WTC11 (cell line): ENCODE results near the gene LPCAT1. TPM values are rescaled to one million over a fixed set of nuclear protein-coding genes. Genes with fewer than 3 reads are reported as not detected.

ENCODE experiments used
- ATAC-seq: fragments of 200-7000 bp; cut with Tn5 transposase; 2 replicates; pipeline ENCODE4 v1.10.0; 2021; ENCODE audit warnings: mild to moderate bottlenecking, moderate library complexity
- CTCF ChIA-PET: fragments of 300-600 bp; sonication (Branson Sonifier 250); formaldehyde crosslinking; loops from one replicate; lab custom pipeline; 2021; ENCODE audit warnings: antibody characterized with exemption; lab: Charles Lee
- POLR2A ChIA-PET: fragments of 350-600 bp; sonication (Branson Sonifier 250); formaldehyde crosslinking; loops from one replicate; lab custom pipeline; 2021; ENCODE audit warnings: antibody characterized with exemption; lab: Charles Lee
- DNase-seq: peaks from one replicate; pipeline ENCODE4 v3.0.0; 2021; ENCODE audit warnings: low spot score
- H3K27ac Mint-ChIP-seq: 2 replicates; pipeline ENCODE4 v1.8.0; 2021; ENCODE audit warnings: mixed read lengths
- H3K27me3 Mint-ChIP-seq: 2 replicates; pipeline ENCODE4 v1.8.0; 2021; ENCODE audit warnings: low read depth, mild to moderate bottlenecking, moderate library complexity, mixed read lengths
- H3K36me3 Mint-ChIP-seq: 2 replicates; pipeline ENCODE4 v1.8.0; 2021; ENCODE audit warnings: mixed read lengths
- H3K4me1 Mint-ChIP-seq: 2 replicates; pipeline ENCODE4 v1.8.0; 2022; ENCODE audit warnings: mixed read lengths
- H3K4me3 Mint-ChIP-seq: 2 replicates; pipeline ENCODE4 v1.8.0; 2021; ENCODE audit warnings: mild to moderate bottlenecking, moderate library complexity, mixed read lengths
- H3K9me3 Mint-ChIP-seq: 2 replicates; pipeline ENCODE4 v1.8.0; 2021; ENCODE audit warnings: mixed read lengths
- AFF4 ChIP-seq: sonication (generic); formaldehyde crosslinking; IDR thresholded peaks from 2 replicates; pipeline ENCODE4 v1.8.1; 2023; ENCODE audit warnings: mild to moderate bottlenecking, missing genetic modification reagents, borderline replicate concordance
- ATF3 ChIP-seq: sonication (generic); formaldehyde crosslinking; conservative IDR thresholded peaks from 2 replicates; pipeline ENCODE4 v1.8.1; 2022; ENCODE audit warnings: mild to moderate bottlenecking, missing genetic modification reagents
- CBFB ChIP-seq: sonication (generic); formaldehyde crosslinking; IDR thresholded peaks from 2 replicates; pipeline ENCODE4 v1.8.1; 2022; ENCODE audit warnings: mild to moderate bottlenecking, low read depth, missing genetic modification reagents
- ESRRA ChIP-seq: sonication (generic); formaldehyde crosslinking; IDR thresholded peaks from 2 replicates; pipeline ENCODE4 v1.8.1; 2022; ENCODE audit warnings: mild to moderate bottlenecking, missing genetic modification reagents, borderline replicate concordance
- FOXK1 ChIP-seq: sonication (generic); formaldehyde crosslinking; IDR thresholded peaks from 2 replicates; pipeline ENCODE4 v1.8.0; 2022; ENCODE audit warnings: mild to moderate bottlenecking, moderate library complexity, missing genetic modification reagents
- GABPB1 ChIP-seq: sonication (generic); formaldehyde crosslinking; IDR thresholded peaks from 2 replicates; pipeline ENCODE4 v1.8.1; 2023; ENCODE audit warnings: mild to moderate bottlenecking, missing genetic modification reagents
- MYBL2 ChIP-seq: sonication (generic); formaldehyde crosslinking; IDR thresholded peaks from 2 replicates; pipeline ENCODE4 v1.8.1; 2023; ENCODE audit warnings: mild to moderate bottlenecking, moderate library complexity, missing genetic modification reagents
- NFATC4 ChIP-seq: fragments of 250-450 bp; sonication (Bioruptor Pico); IDR thresholded peaks from 2 replicates; pipeline ENCODE4 v1.9.0; 2021; ENCODE audit warnings: mild to moderate bottlenecking
- NFE2L1 ChIP-seq: sonication (generic); formaldehyde crosslinking; IDR thresholded peaks from 2 replicates; pipeline ENCODE4 v1.8.1; 2023; ENCODE audit warnings: missing genetic modification reagents
- NR2C2 ChIP-seq: sonication (generic); formaldehyde crosslinking; IDR thresholded peaks from 2 replicates; pipeline ENCODE4 v1.8.0; 2022; ENCODE audit warnings: mild to moderate bottlenecking, missing genetic modification reagents
- SP1 ChIP-seq: sonication (generic); formaldehyde crosslinking; conservative IDR thresholded peaks from 2 replicates; pipeline ENCODE4 v1.8.1; 2022; ENCODE audit warnings: missing genetic modification reagents
- ZNF121 ChIP-seq: sonication (generic); formaldehyde crosslinking; IDR thresholded peaks from 2 replicates; pipeline ENCODE4 v1.8.0; 2023; ENCODE audit warnings: missing genetic modification reagents
- ZNF263 ChIP-seq: sonication (generic); formaldehyde crosslinking; IDR thresholded peaks from 2 replicates; pipeline ENCODE4 v1.8.1; 2022; ENCODE audit warnings: low read depth, mild to moderate bottlenecking, moderate library complexity, missing genetic modification reagents
- total RNA-seq: library from RNA; stranded (reverse); gene quantifications from 3 replicates; pipeline ENCODE4 v1.2.3, GENCODE V29; 2021
- TF ChIP-seq, protein P1 (sequence below): fragments of 250-450 bp; sonication (Bioruptor Pico); IDR thresholded peaks from 2 replicates; pipeline ENCODE4 v1.8.0; 2021; ENCODE audit warnings: mild to moderate bottlenecking
- TF ChIP-seq, protein P2 (sequence below): sonication (generic); formaldehyde crosslinking; IDR thresholded peaks from 2 replicates; pipeline ENCODE4 v1.8.1; 2022; ENCODE audit warnings: low read depth, missing genetic modification reagents, borderline replicate concordance
- TF ChIP-seq, protein P3 (sequence below): fragments of 250-450 bp; sonication (Bioruptor Pico); conservative IDR thresholded peaks from 2 replicates; pipeline ENCODE4 v1.9.0; 2021; ENCODE audit warnings: mild to moderate bottlenecking
- TF ChIP-seq, protein P4 (sequence below): fragments of 250-450 bp; sonication (Bioruptor Pico); IDR thresholded peaks from 2 replicates; pipeline ENCODE4 v1.9.0; 2021; ENCODE audit warnings: mild to moderate bottlenecking
- TF ChIP-seq, protein P5 (sequence below): sonication (generic); formaldehyde crosslinking; IDR thresholded peaks from 2 replicates; pipeline ENCODE4 v1.8.1; 2023; ENCODE audit warnings: mild to moderate bottlenecking, missing genetic modification reagents, moderate library complexity
- TF ChIP-seq, protein P6 (sequence below): fragments of 250-450 bp; sonication (Bioruptor Pico); IDR thresholded peaks from 2 replicates; pipeline ENCODE4 v1.9.0; 2021; ENCODE audit warnings: moderate library complexity, mild to moderate bottlenecking, inconsistent platforms, borderline replicate concordance

The LPCAT1 gene
- total RNA-seq, 1 experiment from 2014 or later: 206 TPM

GRCh38 chr5:1498623-1499416, 24.9 kb downstream of the LPCAT1 start:
- Mint-ChIP-seq H3K27me3 (no peaks in the 10 kb centered on the region), H3K4me3 (no peak overlapping the region), H3K9me3 (no peaks in the 10 kb centered on the region), H3K4me1 (peaks cover 18% of the 10 kb centered on the region), H3K36me3 (peaks cover 29% of the 10 kb centered on the region), H3K27ac (peak overlapping the region; percentile 15)
- CTCF ChIA-PET: no interaction called here
- ATAC-seq (no peak), DNase-seq (no peak)
- TF ChIP-seq, protein P1, sequence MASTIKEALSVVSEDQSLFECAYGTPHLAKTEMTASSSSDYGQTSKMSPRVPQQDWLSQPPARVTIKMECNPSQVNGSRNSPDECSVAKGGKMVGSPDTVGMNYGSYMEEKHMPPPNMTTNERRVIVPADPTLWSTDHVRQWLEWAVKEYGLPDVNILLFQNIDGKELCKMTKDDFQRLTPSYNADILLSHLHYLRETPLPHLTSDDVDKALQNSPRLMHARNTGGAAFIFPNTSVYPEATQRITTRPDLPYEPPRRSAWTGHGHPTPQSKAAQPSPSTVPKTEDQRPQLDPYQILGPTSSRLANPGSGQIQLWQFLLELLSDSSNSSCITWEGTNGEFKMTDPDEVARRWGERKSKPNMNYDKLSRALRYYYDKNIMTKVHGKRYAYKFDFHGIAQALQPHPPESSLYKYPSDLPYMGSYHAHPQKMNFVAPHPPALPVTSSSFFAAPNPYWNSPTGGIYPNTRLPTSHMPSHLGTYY (CRISPR knock-in tag): no peak
- TF ChIP-seq, protein P2, sequence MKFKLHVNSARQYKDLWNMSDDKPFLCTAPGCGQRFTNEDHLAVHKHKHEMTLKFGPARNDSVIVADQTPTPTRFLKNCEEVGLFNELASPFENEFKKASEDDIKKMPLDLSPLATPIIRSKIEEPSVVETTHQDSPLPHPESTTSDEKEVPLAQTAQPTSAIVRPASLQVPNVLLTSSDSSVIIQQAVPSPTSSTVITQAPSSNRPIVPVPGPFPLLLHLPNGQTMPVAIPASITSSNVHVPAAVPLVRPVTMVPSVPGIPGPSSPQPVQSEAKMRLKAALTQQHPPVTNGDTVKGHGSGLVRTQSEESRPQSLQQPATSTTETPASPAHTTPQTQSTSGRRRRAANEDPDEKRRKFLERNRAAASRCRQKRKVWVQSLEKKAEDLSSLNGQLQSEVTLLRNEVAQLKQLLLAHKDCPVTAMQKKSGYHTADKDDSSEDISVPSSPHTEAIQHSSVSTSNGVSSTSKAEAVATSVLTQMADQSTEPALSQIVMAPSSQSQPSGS (CRISPR knock-in tag): no peak
- POLR2A ChIA-PET: no interaction called here

GRCh38 chr5:1497795-1498622, 25.8 kb downstream of the LPCAT1 start:
- TF ChIP-seq FOXK1 (CRISPR knock-in tag) (no peak), ATF3 (CRISPR knock-in tag) (no peak), NFATC4 (CRISPR knock-in tag) (no peak), ESRRA (CRISPR knock-in tag) (no peak), ZNF121 (CRISPR knock-in tag) (no peak), CBFB (CRISPR knock-in tag) (no peak), GABPB1 (CRISPR knock-in tag) (no peak), ZNF263 (CRISPR knock-in tag) (no peak), SP1 (no peak), MYBL2 (CRISPR knock-in tag) (no peak), AFF4 (CRISPR knock-in tag) (no peak), NR2C2 (no peak), NFE2L1 (no peak)
- TF ChIP-seq, protein P3, sequence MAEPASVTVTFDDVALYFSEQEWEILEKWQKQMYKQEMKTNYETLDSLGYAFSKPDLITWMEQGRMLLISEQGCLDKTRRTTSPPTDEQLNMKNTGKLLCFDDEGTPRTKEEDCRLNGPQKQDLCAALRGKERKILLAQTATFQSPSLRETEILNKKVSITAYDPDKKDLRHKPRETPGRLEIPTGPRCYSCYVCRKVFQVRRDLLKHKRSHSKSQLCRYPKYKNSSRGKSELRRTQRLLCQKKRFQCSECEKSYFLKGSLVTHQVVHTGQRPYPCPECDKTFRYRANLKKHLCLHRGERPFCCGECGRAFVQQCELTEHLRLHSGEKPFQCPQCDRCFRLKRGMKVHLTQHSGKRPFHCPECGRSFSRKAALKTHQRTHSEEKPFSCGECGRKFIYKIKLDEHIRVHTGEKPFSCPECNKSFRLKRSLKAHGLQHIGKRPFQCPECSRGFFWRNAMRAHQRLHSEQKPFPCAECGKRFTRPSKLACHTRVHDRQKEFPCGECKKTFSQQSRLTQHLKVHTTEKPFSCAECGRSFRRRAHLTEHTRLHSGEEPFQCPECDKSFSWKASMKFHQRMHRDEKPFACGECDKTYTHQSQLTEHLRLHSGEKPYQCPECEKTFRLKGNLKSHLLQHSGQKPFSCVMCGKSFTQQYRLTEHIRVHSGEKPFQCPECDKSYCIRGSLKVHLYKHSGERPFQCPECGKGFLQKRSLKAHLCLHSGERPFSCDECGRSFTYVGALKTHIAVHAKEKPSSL (CRISPR knock-in tag): no peak
- TF ChIP-seq, protein P4, sequence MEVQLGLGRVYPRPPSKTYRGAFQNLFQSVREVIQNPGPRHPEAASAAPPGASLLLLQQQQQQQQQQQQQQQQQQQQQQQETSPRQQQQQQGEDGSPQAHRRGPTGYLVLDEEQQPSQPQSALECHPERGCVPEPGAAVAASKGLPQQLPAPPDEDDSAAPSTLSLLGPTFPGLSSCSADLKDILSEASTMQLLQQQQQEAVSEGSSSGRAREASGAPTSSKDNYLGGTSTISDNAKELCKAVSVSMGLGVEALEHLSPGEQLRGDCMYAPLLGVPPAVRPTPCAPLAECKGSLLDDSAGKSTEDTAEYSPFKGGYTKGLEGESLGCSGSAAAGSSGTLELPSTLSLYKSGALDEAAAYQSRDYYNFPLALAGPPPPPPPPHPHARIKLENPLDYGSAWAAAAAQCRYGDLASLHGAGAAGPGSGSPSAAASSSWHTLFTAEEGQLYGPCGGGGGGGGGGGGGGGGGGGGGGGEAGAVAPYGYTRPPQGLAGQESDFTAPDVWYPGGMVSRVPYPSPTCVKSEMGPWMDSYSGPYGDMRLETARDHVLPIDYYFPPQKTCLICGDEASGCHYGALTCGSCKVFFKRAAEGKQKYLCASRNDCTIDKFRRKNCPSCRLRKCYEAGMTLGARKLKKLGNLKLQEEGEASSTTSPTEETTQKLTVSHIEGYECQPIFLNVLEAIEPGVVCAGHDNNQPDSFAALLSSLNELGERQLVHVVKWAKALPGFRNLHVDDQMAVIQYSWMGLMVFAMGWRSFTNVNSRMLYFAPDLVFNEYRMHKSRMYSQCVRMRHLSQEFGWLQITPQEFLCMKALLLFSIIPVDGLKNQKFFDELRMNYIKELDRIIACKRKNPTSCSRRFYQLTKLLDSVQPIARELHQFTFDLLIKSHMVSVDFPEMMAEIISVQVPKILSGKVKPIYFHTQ: no peak
- TF ChIP-seq, protein P5, sequence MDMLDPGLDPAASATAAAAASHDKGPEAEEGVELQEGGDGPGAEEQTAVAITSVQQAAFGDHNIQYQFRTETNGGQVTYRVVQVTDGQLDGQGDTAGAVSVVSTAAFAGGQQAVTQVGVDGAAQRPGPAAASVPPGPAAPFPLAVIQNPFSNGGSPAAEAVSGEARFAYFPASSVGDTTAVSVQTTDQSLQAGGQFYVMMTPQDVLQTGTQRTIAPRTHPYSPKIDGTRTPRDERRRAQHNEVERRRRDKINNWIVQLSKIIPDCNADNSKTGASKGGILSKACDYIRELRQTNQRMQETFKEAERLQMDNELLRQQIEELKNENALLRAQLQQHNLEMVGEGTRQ: no peak
- TF ChIP-seq, protein P6, sequence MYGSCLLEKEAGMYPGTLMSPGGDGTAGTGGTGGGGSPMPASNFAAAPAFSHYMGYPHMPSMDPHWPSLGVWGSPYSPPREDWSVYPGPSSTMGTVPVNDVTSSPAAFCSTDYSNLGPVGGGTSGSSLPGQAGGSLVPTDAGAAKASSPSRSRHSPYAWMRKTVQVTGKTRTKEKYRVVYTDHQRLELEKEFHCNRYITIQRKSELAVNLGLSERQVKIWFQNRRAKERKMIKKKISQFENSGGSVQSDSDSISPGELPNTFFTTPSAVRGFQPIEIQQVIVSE (CRISPR knock-in tag): no peak
- TF ChIP-seq, all 79 proteins: peak for 0
- ATAC-seq: no peak
- no peak for DNase-seq
- POLR2A ChIA-PET: no interaction called here
- CTCF ChIA-PET: no interaction called here
- Mint-ChIP-seq H3K4me3 (no peak overlapping the region), H3K4me1 (peaks cover 10% of the 10 kb centered on the region), H3K27me3 (no peaks in the 10 kb centered on the region), H3K9me3 (no peaks in the 10 kb centered on the region), H3K27ac (peak overlapping the region; percentile 15; the same call in 1 of the 2 replicates), H3K36me3 (peaks cover 34% of the 10 kb centered on the region)
